CD4-positive, alpha-beta T cell (primary cell): ENCODE data around the gene OMA1. TPM values are rescaled to one million over a fixed set of nuclear protein-coding genes. Genes with fewer than 3 reads are reported as not detected.

ENCODE experiments used
- ATAC-seq: fragments of 200-7000 bp; cut with Tn5 transposase; one replicate; pipeline ENCODE4 v1.10.0; 2022; ENCODE audit warnings: mild to moderate bottlenecking; ENCODE audit not compliant: poor library complexity
- CTCF ChIA-PET: fragments of 350-600 bp; sonication (Branson Sonifier 250); formaldehyde crosslinking; loops from one replicate; lab custom pipeline; 2021; ENCODE audit warnings: antibody characterized with exemption, inconsistent platforms; lab: Charles Lee
- POLR2A ChIA-PET: fragments of 350-600 bp; sonication (Branson Sonifier 250); formaldehyde crosslinking; loops from one replicate; lab custom pipeline; 2021; ENCODE audit warnings: antibody characterized with exemption, inconsistent platforms; lab: Charles Lee
- DNase-seq, 14 experiments: peaks; one replicate each; pipeline ENCODE4 v3.0.0-alpha.2; 2013 to 2020; ENCODE audit warnings: mixed read lengths in 2 of 14
- H3K27ac ChIP-seq, 2 donors: one replicate each; pipeline versions ENCODE4 v1.5.1 to v1.7.0; 2013; ENCODE audit warnings: low read length in 2 of 2, low read depth in 1 of 2, mild to moderate bottlenecking in 1 of 2
- H3K27me3 ChIP-seq, 2 experiments: 1 replicate in 1 of 2; 2 replicates in 1 of 2; pipeline versions ENCODE4 v1.6.1 to v1.7.0; 2013; ENCODE audit warnings: low read length in 2 of 2, control low read depth in 1 of 2, mild to moderate bottlenecking in 1 of 2, moderate library complexity in 1 of 2; ENCODE audit not compliant: insufficient read depth in 2 of 2, control insufficient read depth in 1 of 2
- H3K36me3 ChIP-seq: one replicate; pipeline ENCODE4 v1.6.1; 2013; ENCODE audit warnings: low read length, control low read depth; ENCODE audit not compliant: insufficient read depth
- H3K4me1 ChIP-seq: one replicate; pipeline ENCODE4 v1.6.1; 2013; ENCODE audit warnings: low read length, control low read depth; ENCODE audit not compliant: insufficient read depth
- H3K4me3 ChIP-seq: one replicate; pipeline ENCODE4 v1.5.1; 2013; ENCODE audit warnings: mild to moderate bottlenecking, low read length, moderate library complexity
- H3K9me3 ChIP-seq, 2 experiments: 1 replicate in 1 of 2; 2 replicates in 1 of 2; pipeline versions ENCODE4 v1.6.1 to v1.7.0; 2013; ENCODE audit warnings: low read length in 2 of 2, mild to moderate bottlenecking in 2 of 2, control low read depth in 1 of 2, moderate library complexity in 1 of 2; ENCODE audit not compliant: control insufficient read depth in 1 of 2, insufficient read depth in 1 of 2
- H3K27ac Mint-ChIP-seq: one replicate; pipeline ENCODE4 v1.8.0; 2020; ENCODE audit warnings: mixed read lengths
- H3K27me3 Mint-ChIP-seq: one replicate; pipeline ENCODE4 v1.8.0; 2021; ENCODE audit warnings: mixed read lengths
- H3K36me3 Mint-ChIP-seq: one replicate; pipeline ENCODE4 v1.8.0; 2021; ENCODE audit warnings: low read depth, mixed read lengths
- H3K4me1 Mint-ChIP-seq: one replicate; pipeline ENCODE4 v1.8.0; 2021; ENCODE audit warnings: low read depth, mixed read lengths
- H3K4me3 Mint-ChIP-seq: one replicate; pipeline ENCODE4 v1.8.0; 2020; ENCODE audit warnings: mild to moderate bottlenecking, mixed read lengths
- H3K9me3 Mint-ChIP-seq: one replicate; pipeline ENCODE4 v1.8.0; 2020; ENCODE audit warnings: mixed read lengths
- CTCF ChIP-seq: fragments of 200-600 bp; IDR thresholded peaks from one replicate; pipeline ENCODE4 v1.8.0; 2022; ENCODE audit warnings: antibody characterized with exemption, mild to moderate bottlenecking
- intact Hi-C, 2 experiments: fragments of 100-400 bp; cut with DNase I in 1 of 2; cut with micrococcal nuclease in 1 of 2; formaldehyde crosslinking; loops; one replicate each; pipeline versions ENCODE4 v1.15.1 to v1.9.0; 2023 to 2025; cut with DNase I, micrococcal nuclease
- total RNA-seq, 174 experiments: library from RNA in 2 of 174; stranded (reverse) in 2 of 174; gene quantifications; one replicate each; pipeline ENCODE4 v1.2.3 and lab custom pipeline; 2021 to 2026

The OMA1 gene
- total RNA-seq, 2 experiments from 2014 or later = 23.7 to 27.7 TPM

- ATAC-seq (no peak), DNase-seq (no peak)
- H3K27ac Mint-ChIP-seq = no peak overlapping the region
- Histone ChIP-seq H3K27me3 (no peaks in the 10 kb centered on the region), H3K36me3 (no peaks in the 10 kb centered on the region), H3K27ac (no peak overlapping the region), H3K9me3 (no peaks in the 10 kb centered on the region), H3K4me1 (no peaks in the 10 kb centered on the region), H3K4me3 (no peak overlapping the region)
- TF ChIP-seq CTCF = no peak
- no peaks in the 10 kb centered on the region for H3K36me3 Mint-ChIP-seq
- POLR2A ChIA-PET = no interaction called here
- no peaks in the 10 kb centered on the region for H3K27me3 Mint-ChIP-seq
- H3K4me1 Mint-ChIP-seq = no peaks in the 10 kb centered on the region
- H3K9me3 Mint-ChIP-seq = no peaks in the 10 kb centered on the region
- CTCF ChIA-PET = no interaction called here
- intact Hi-C loops = no loop called here
- H3K4me3 Mint-ChIP-seq = no peak overlapping the region
Measured at GRCh38 chr1:58447886-58448285, 98.6 kb downstream of the OMA1 start.

- TF ChIP-seq CTCF = no peak
- Mint-ChIP-seq H3K4me1 (no peaks in the 10 kb centered on the region), H3K4me3 (no peak overlapping the region), H3K27ac (no peak overlapping the region), H3K27me3 (no peaks in the 10 kb centered on the region), H3K36me3 (no peaks in the 10 kb centered on the region), H3K9me3 (no peaks in the 10 kb centered on the region)
- Histone ChIP-seq H3K4me1 (no peaks in the 10 kb centered on the region), H3K27ac (no peak overlapping the region), H3K9me3 (no peaks in the 10 kb centered on the region), H3K36me3 (no peaks in the 10 kb centered on the region), H3K27me3 (no peaks in the 10 kb centered on the region), H3K4me3 (no peak overlapping the region)
- intact Hi-C loops = no loop called here
- ChIA-PET POLR2A (no interaction called here), CTCF (no interaction called here)
- ATAC-seq = no peak
- DNase-seq = no peak
Measured at GRCh38 chr1:58447042-58447441, 99.5 kb downstream of the OMA1 start.

- no peak for TF ChIP-seq CTCF
- H3K36me3 ChIP-seq = no peaks in the 10 kb centered on the region
- H3K9me3 ChIP-seq = no peaks in the 10 kb centered on the region
- no peak overlapping the region for H3K27ac ChIP-seq
- no peak overlapping the region for H3K4me3 Mint-ChIP-seq
- H3K4me3 ChIP-seq = no peak overlapping the region
- H3K27me3 ChIP-seq = no peaks in the 10 kb centered on the region
- DNase-seq (no peak), ATAC-seq (no peak)
- H3K9me3 Mint-ChIP-seq = no peaks in the 10 kb centered on the region
- H3K4me1 ChIP-seq = no peaks in the 10 kb centered on the region
- intact Hi-C loops = no loop called here
- POLR2A ChIA-PET = no interaction called here
- CTCF ChIA-PET = no interaction called here
- H3K27me3 Mint-ChIP-seq = no peaks in the 10 kb centered on the region
- H3K4me1 Mint-ChIP-seq = no peaks in the 10 kb centered on the region
- H3K36me3 Mint-ChIP-seq = no peaks in the 10 kb centered on the region
- no peak overlapping the region for H3K27ac Mint-ChIP-seq
Measured at GRCh38 chr1:58446368-58446767, 100.2 kb downstream of the OMA1 start.
